HEK293 (cell line): Measurements from ENCODE around the gene ENHO.

Source experiments
- CTCF ChIA-PET: fragments of 350-600 bp; formaldehyde crosslinking; extraction: SDS; loops from one replicate; lab custom pipeline; 2021; ENCODE audit warnings: antibody characterized with exemption; lab: Yijun Ruan, JAX
- POLR2A ChIA-PET: fragments of 300-600 bp; formaldehyde crosslinking; extraction: SDS; loops from one replicate; lab custom pipeline; 2020; ENCODE audit warnings: antibody characterized with exemption, inconsistent platforms; lab: Yijun Ruan, JAX
- H3K27ac ChIP-seq: fragments of 200-500 bp; sonication (Bioruptor generic); 2 replicates; pipeline ENCODE4 v1.5.1; 2014; ENCODE audit warnings: low read depth, low read length, control low read depth, inconsistent platforms; ENCODE audit errors: extremely low read depth
- H3K36me3 ChIP-seq, 2 experiments: fragments of 200-500 bp in 1 of 2; sonication (Bioruptor generic) in 1 of 2; 1 replicate in 1 of 2; 2 replicates in 1 of 2; pipeline ENCODE4 v1.5.1; 2014 to 2017; ENCODE audit warnings: inconsistent platforms in 2 of 2, low read length in 2 of 2; ENCODE audit not compliant: control insufficient read depth in 2 of 2, insufficient read depth in 1 of 2
- H3K4me1 ChIP-seq: fragments of 200-500 bp; sonication (Bioruptor generic); 2 replicates; pipeline ENCODE4 v1.5.1; 2014; ENCODE audit warnings: mild to moderate bottlenecking, low read length, inconsistent platforms; ENCODE audit not compliant: control insufficient read depth, insufficient read depth
- H3K4me3 ChIP-seq: 2 replicates; pipeline ENCODE4 v1.5.1; 2011; ENCODE audit warnings: low read depth, mild to moderate bottlenecking, control low read depth, low read length, moderate library complexity
- H3K9me3 ChIP-seq: fragments of 200-500 bp; sonication (Bioruptor generic); 2 replicates; pipeline ENCODE4 v1.5.1; 2014; ENCODE audit warnings: low read depth, low read length, inconsistent platforms; ENCODE audit not compliant: control insufficient read depth, insufficient read depth
- GLIS1 ChIP-seq: fragments of 450-650 bp; formaldehyde crosslinking; IDR thresholded peaks from 2 replicates; pipeline ENCODE4 v1.5.1; 2016; ENCODE audit warnings: missing biosample characterization, missing genetic modification characterization
- GLIS2 ChIP-seq: fragments of 450-650 bp; formaldehyde crosslinking; IDR thresholded peaks from 2 replicates; pipeline ENCODE4 v1.5.1; 2016; ENCODE audit warnings: missing biosample characterization, missing genetic modification characterization
- IKZF3 ChIP-seq: fragments of 450-650 bp; IDR thresholded peaks from 2 replicates; pipeline ENCODE4 v1.5.0; 2018; ENCODE audit warnings: missing biosample characterization, mild to moderate bottlenecking, missing genetic modification characterization, moderate library complexity
- KLF7 ChIP-seq: fragments of 450-650 bp; formaldehyde crosslinking; IDR thresholded peaks from 2 replicates; pipeline ENCODE4 v1.5.1; 2016; ENCODE audit warnings: missing biosample characterization, missing genetic modification characterization, borderline replicate concordance
- SCRT2 ChIP-seq: fragments of 450-650 bp; formaldehyde crosslinking; IDR thresholded peaks from 2 replicates; pipeline ENCODE4 v1.5.1; 2016; ENCODE audit warnings: missing biosample characterization, missing genetic modification characterization
- SP7 ChIP-seq: fragments of 450-650 bp; formaldehyde crosslinking; IDR thresholded peaks from 2 replicates; pipeline ENCODE4 v1.5.1; 2016; ENCODE audit warnings: missing biosample characterization, missing genetic modification characterization
- ZBTB48 ChIP-seq: fragments of 450-650 bp; formaldehyde crosslinking; IDR thresholded peaks from 2 replicates; pipeline ENCODE4 v1.5.1; 2016; ENCODE audit warnings: missing biosample characterization, missing genetic modification characterization
- ZNF157 ChIP-seq: fragments of 450-650 bp; formaldehyde crosslinking; IDR thresholded peaks from 2 replicates; pipeline ENCODE4 v1.5.1; 2016; ENCODE audit warnings: missing biosample characterization, missing genetic modification characterization
- ZNF394 ChIP-seq: fragments of 450-650 bp; formaldehyde crosslinking; IDR thresholded peaks from 2 replicates; pipeline ENCODE4 v1.5.1; 2016; ENCODE audit warnings: missing biosample characterization, missing genetic modification characterization, mild to moderate bottlenecking, moderate library complexity, borderline replicate concordance
- ZNF423 ChIP-seq: fragments of 450-650 bp; formaldehyde crosslinking; IDR thresholded peaks from 2 replicates; pipeline ENCODE4 v1.5.1; 2016; ENCODE audit warnings: missing biosample characterization, missing genetic modification characterization
- ZNF426 ChIP-seq: fragments of 450-650 bp; formaldehyde crosslinking; IDR thresholded peaks from 2 replicates; pipeline ENCODE4 v1.5.1; 2017; ENCODE audit warnings: missing biosample characterization, missing genetic modification characterization, mild to moderate bottlenecking, inconsistent platforms, moderate library complexity
- ZNF433 ChIP-seq: fragments of 450-650 bp; formaldehyde crosslinking; IDR thresholded peaks from 2 replicates; pipeline ENCODE4 v1.5.1; 2016; ENCODE audit warnings: missing biosample characterization, missing genetic modification characterization, low read depth
- ZNF501 ChIP-seq: fragments of 450-650 bp; formaldehyde crosslinking; IDR thresholded peaks from 2 replicates; pipeline ENCODE4 v1.5.1; 2016; ENCODE audit warnings: missing biosample characterization, missing genetic modification characterization
- ZNF677 ChIP-seq: fragments of 450-650 bp; IDR thresholded peaks from 2 replicates; pipeline ENCODE4 v1.5.0; 2018; ENCODE audit warnings: missing biosample characterization, mild to moderate bottlenecking, missing genetic modification characterization, moderate library complexity
- TF ChIP-seq, protein P1 (sequence below): fragments of 450-650 bp; formaldehyde crosslinking; IDR thresholded peaks from 2 replicates; pipeline ENCODE4 v1.5.1; 2016; ENCODE audit warnings: missing biosample characterization, missing genetic modification characterization
- TF ChIP-seq, protein P2 (sequence below): fragments of 450-650 bp; formaldehyde crosslinking; IDR thresholded peaks from 2 replicates; pipeline ENCODE4 v1.5.1; 2016; ENCODE audit warnings: missing biosample characterization, missing genetic modification characterization
- TF ChIP-seq, protein P3 (sequence below): fragments of 450-650 bp; formaldehyde crosslinking; IDR thresholded peaks from 2 replicates; pipeline ENCODE4 v1.5.1; 2017; ENCODE audit warnings: missing biosample characterization, missing genetic modification characterization
- TF ChIP-seq, protein P4 (sequence below): fragments of 450-650 bp; formaldehyde crosslinking; IDR thresholded peaks from 2 replicates; pipeline ENCODE4 v1.5.1; 2016; ENCODE audit warnings: missing biosample characterization, missing genetic modification characterization
- TF ChIP-seq, protein P5 (sequence below): fragments of 450-650 bp; formaldehyde crosslinking; IDR thresholded peaks from 2 replicates; pipeline ENCODE4 v1.5.1; 2016; ENCODE audit warnings: missing biosample characterization, missing genetic modification characterization
- TF ChIP-seq, protein P6 (sequence below): fragments of 450-650 bp; formaldehyde crosslinking; IDR thresholded peaks from 2 replicates; pipeline ENCODE4 v1.5.1; 2016; ENCODE audit warnings: missing biosample characterization, missing genetic modification characterization

The ENHO gene

DNA sequence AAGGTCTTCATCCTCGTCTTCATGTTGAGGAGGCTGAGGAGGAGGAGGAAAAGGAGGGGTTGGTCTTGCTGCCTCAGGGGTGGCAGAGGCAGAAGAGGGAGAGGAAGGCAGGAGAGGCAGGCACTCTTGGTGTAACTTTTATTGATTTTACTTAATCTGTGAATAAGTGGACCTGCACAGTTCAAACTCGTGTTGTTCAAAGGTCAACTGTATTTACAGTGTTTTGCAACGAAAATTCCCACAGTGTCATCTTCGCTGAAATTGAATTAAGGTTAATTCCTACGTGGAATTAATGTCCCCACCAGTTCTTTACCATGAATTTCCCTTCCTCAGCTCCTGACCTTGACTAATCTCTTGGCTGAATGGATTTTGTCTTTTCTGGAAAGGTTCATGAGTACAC, 21.2 kb upstream of the ENHO start:
- CTCF ChIA-PET = interaction anchor here (0.6 to 2.7 kb wide), 7 partner anchors 43 to 147 kb away, joined by 3 to 14 read pairs (median 6); a partner anchor contains a TSS

More for the DNA sequence above, 21.2 kb upstream of the ENHO start:
- POLR2A ChIA-PET = no interaction called here
- no peak overlapping the region for H3K27ac ChIP-seq
- H3K4me1 ChIP-seq = no peaks in the 10 kb centered on the region
- H3K9me3 ChIP-seq = no peaks in the 10 kb centered on the region
- no peak overlapping the region for H3K4me3 ChIP-seq
- TF ChIP-seq, protein P1, sequence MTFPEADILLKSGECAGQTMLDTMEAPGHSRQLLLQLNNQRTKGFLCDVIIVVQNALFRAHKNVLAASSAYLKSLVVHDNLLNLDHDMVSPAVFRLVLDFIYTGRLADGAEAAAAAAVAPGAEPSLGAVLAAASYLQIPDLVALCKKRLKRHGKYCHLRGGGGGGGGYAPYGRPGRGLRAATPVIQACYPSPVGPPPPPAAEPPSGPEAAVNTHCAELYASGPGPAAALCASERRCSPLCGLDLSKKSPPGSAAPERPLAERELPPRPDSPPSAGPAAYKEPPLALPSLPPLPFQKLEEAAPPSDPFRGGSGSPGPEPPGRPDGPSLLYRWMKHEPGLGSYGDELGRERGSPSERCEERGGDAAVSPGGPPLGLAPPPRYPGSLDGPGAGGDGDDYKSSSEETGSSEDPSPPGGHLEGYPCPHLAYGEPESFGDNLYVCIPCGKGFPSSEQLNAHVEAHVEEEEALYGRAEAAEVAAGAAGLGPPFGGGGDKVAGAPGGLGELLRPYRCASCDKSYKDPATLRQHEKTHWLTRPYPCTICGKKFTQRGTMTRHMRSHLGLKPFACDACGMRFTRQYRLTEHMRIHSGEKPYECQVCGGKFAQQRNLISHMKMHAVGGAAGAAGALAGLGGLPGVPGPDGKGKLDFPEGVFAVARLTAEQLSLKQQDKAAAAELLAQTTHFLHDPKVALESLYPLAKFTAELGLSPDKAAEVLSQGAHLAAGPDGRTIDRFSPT (tag by site-specific recombination) = no peak
- TF ChIP-seq KLF7 (tag by site-specific recombination) (no peak), ZNF426 (no peak), ZNF394 (tag by site-specific recombination) (no peak), SCRT2 (tag by site-specific recombination) (no peak), ZNF433 (tag by site-specific recombination) (no peak), ZNF157 (tag by site-specific recombination) (no peak), GLIS1 (tag by site-specific recombination) (no peak), GLIS2 (tag by site-specific recombination) (no peak), IKZF3 (tag by site-specific recombination) (no peak), ZBTB48 (no peak), ZNF501 (tag by site-specific recombination) (no peak), ZNF677 (tag by site-specific recombination) (no peak), SP7 (tag by site-specific recombination) (no peak), ZNF423 (tag by site-specific recombination) (no peak)
- TF ChIP-seq, protein P2, sequence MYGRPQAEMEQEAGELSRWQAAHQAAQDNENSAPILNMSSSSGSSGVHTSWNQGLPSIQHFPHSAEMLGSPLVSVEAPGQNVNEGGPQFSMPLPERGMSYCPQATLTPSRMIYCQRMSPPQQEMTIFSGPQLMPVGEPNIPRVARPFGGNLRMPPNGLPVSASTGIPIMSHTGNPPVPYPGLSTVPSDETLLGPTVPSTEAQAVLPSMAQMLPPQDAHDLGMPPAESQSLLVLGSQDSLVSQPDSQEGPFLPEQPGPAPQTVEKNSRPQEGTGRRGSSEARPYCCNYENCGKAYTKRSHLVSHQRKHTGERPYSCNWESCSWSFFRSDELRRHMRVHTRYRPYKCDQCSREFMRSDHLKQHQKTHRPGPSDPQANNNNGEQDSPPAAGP (tag by site-specific recombination) = no peak
- TF ChIP-seq, protein P3, sequence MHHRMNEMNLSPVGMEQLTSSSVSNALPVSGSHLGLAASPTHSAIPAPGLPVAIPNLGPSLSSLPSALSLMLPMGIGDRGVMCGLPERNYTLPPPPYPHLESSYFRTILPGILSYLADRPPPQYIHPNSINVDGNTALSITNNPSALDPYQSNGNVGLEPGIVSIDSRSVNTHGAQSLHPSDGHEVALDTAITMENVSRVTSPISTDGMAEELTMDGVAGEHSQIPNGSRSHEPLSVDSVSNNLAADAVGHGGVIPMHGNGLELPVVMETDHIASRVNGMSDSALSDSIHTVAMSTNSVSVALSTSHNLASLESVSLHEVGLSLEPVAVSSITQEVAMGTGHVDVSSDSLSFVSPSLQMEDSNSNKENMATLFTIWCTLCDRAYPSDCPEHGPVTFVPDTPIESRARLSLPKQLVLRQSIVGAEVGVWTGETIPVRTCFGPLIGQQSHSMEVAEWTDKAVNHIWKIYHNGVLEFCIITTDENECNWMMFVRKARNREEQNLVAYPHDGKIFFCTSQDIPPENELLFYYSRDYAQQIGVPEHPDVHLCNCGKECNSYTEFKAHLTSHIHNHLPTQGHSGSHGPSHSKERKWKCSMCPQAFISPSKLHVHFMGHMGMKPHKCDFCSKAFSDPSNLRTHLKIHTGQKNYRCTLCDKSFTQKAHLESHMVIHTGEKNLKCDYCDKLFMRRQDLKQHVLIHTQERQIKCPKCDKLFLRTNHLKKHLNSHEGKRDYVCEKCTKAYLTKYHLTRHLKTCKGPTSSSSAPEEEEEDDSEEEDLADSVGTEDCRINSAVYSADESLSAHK = no peak
- TF ChIP-seq, protein P4, sequence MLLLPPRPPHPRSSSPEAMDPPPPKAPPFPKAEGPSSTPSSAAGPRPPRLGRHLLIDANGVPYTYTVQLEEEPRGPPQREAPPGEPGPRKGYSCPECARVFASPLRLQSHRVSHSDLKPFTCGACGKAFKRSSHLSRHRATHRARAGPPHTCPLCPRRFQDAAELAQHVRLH = no peak
- TF ChIP-seq, protein P5, sequence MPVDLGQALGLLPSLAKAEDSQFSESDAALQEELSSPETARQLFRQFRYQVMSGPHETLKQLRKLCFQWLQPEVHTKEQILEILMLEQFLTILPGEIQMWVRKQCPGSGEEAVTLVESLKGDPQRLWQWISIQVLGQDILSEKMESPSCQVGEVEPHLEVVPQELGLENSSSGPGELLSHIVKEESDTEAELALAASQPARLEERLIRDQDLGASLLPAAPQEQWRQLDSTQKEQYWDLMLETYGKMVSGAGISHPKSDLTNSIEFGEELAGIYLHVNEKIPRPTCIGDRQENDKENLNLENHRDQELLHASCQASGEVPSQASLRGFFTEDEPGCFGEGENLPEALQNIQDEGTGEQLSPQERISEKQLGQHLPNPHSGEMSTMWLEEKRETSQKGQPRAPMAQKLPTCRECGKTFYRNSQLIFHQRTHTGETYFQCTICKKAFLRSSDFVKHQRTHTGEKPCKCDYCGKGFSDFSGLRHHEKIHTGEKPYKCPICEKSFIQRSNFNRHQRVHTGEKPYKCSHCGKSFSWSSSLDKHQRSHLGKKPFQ (tag by site-specific recombination) = no peak
- TF ChIP-seq, protein P6, sequence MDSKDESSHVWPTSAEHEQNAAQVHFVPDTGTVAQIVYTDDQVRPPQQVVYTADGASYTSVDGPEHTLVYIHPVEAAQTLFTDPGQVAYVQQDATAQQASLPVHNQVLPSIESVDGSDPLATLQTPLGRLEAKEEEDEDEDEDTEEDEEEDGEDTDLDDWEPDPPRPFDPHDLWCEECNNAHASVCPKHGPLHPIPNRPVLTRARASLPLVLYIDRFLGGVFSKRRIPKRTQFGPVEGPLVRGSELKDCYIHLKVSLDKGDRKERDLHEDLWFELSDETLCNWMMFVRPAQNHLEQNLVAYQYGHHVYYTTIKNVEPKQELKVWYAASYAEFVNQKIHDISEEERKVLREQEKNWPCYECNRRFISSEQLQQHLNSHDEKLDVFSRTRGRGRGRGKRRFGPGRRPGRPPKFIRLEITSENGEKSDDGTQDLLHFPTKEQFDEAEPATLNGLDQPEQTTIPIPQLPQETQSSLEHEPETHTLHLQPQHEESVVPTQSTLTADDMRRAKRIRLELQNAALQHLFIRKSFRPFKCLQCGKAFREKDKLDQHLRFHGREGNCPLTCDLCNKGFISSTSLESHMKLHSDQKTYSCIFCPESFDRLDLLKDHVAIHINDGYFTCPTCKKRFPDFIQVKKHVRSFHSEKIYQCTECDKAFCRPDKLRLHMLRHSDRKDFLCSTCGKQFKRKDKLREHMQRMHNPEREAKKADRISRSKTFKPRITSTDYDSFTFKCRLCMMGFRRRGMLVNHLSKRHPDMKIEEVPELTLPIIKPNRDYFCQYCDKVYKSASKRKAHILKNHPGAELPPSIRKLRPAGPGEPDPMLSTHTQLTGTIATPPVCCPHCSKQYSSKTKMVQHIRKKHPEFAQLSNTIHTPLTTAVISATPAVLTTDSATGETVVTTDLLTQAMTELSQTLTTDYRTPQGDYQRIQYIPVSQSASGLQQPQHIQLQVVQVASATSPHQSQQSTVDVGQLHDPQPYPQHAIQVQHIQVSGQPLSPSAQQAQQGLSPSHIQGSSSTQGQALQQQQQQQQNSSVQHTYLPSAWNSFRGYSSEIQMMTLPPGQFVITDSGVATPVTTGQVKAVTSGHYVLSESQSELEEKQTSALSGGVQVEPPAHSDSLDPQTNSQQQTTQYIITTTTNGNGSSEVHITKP (tag by site-specific recombination) = no peak
- H3K36me3 ChIP-seq = no peaks in the 10 kb centered on the region
